GM10266 (cell line): Measurements from ENCODE around the gene DTX1.

Experiments
- DNase-seq: peaks from one replicate; pipeline ENCODE4 v3.0.0; 2012; ENCODE audit errors: extremely low spot score
- CTCF ChIP-seq: IDR thresholded peaks from 2 replicates; pipeline ENCODE4 v1.5.1; 2012; ENCODE audit warnings: mild to moderate bottlenecking, low read depth; ENCODE audit not compliant: control insufficient read depth, insufficient read depth; ENCODE audit errors: missing control alignments

DTX1 gene

GRCh38 chr12:113099764-113100163 lies 43.2 kb downstream of the DTX1 start:
- no peak for TF ChIP-seq CTCF
- DNase-seq = no peak

- no peak for TF ChIP-seq CTCF
- DNase-seq = no peak
These were observed 45.2 kb downstream of the DTX1 start for GRCh38 chr12:113101751-113102150.

- DNase-seq = no peak
- TF ChIP-seq CTCF = no peak
These were observed 46.3 kb downstream of the DTX1 start for GRCh38 chr12:113102811-113103210.

- DNase-seq = peak; percentile 71
- no peak for TF ChIP-seq CTCF
These were observed 47.4 kb downstream of the DTX1 start for GRCh38 chr12:113103756-113104450.

- TF ChIP-seq CTCF = no peak
- peak; percentile 67 for DNase-seq
These were observed 48.5 kb downstream of the DTX1 start for GRCh38 chr12:113104953-113105510.

GRCh38 chr12:113105606-113106271 lies 49.2 kb downstream of the DTX1 start:
- DNase-seq = no peak
- no peak for TF ChIP-seq CTCF

GRCh38 chr12:113106361-113106760 lies 49.8 kb downstream of the DTX1 start:
- DNase-seq = no peak

More at GRCh38 chr12:113106361-113106760, 49.8 kb downstream of the DTX1 start:
- no peak for TF ChIP-seq CTCF
